PFSK-1 (cell line): ENCODE results near the gene PRSS27.

ENCODE experiments used
- FOXP2 ChIP-seq: optimal IDR thresholded peaks from 2 replicates; pipeline ENCODE3; 2011; ENCODE audit warnings: borderline replicate concordance, control low read depth, inconsistent platforms; ENCODE audit not compliant: insufficient read depth; ENCODE audit errors: extremely low read length, extremely low read depth
- SIN3A ChIP-seq: IDR thresholded peaks from 2 replicates; pipeline ENCODE4 v1.6.1; 2012; ENCODE audit warnings: mild to moderate bottlenecking, low read length, moderate library complexity, borderline replicate concordance; ENCODE audit not compliant: insufficient read depth
- TF ChIP-seq, protein P1 (sequence below), 2 experiments: IDR thresholded peaks; 2 replicates each; pipeline versions ENCODE4 v1.6.1 to v1.8.0; 2011 to 2012; ENCODE audit warnings: low read depth in 2 of 2, low read length in 2 of 2, control low read depth in 1 of 2, inconsistent platforms in 1 of 2, mild to moderate bottlenecking in 1 of 2, moderate library complexity in 1 of 2; ENCODE audit not compliant: insufficient read depth in 1 of 2

DNA sequence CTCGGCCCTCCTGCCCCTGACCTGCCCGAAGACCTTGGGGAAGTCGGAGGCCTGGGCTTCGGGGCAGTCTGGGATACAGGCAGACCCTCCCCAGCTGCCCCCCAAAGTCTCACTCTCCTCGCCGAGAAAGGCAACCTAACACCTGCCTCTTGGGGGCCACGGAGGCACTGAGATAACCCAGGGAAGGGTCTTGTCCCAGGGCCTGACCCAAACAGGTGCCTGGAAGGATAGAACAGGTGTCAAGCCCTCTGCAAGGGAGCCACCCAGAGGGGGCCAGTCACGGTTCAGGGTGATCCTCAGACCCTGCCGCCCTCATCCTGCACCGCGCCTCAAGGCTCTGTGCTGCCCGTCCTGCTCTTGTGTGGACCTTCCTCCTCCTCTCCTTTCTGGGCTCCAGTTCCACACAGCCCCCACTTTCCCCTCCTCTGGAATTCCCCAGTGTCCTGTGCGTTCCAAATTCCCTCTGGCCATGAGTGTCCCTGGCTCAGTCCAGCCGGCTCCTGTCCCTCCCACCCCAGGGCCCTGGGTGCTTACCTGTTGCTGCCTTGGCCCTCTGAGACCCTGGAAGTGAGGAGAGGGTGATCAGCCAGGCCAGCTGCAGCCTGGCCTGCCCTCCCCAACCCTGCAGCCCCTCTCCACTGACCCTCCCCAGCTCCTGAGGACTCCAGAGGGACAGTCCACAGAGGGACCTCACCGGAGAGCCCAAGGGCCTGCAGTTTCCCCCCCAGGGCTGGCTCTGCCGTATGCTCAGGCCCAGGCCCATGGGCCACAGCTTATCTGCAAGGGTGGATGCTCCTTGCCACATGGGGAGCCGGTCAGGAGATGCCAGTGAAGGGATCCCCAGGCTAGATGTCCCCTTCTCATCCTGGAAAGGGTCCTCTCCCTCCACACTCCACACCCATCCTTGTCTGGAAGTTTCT is 3.8 kb downstream of the PRSS27 start:
- TF ChIP-seq, protein P1, sequence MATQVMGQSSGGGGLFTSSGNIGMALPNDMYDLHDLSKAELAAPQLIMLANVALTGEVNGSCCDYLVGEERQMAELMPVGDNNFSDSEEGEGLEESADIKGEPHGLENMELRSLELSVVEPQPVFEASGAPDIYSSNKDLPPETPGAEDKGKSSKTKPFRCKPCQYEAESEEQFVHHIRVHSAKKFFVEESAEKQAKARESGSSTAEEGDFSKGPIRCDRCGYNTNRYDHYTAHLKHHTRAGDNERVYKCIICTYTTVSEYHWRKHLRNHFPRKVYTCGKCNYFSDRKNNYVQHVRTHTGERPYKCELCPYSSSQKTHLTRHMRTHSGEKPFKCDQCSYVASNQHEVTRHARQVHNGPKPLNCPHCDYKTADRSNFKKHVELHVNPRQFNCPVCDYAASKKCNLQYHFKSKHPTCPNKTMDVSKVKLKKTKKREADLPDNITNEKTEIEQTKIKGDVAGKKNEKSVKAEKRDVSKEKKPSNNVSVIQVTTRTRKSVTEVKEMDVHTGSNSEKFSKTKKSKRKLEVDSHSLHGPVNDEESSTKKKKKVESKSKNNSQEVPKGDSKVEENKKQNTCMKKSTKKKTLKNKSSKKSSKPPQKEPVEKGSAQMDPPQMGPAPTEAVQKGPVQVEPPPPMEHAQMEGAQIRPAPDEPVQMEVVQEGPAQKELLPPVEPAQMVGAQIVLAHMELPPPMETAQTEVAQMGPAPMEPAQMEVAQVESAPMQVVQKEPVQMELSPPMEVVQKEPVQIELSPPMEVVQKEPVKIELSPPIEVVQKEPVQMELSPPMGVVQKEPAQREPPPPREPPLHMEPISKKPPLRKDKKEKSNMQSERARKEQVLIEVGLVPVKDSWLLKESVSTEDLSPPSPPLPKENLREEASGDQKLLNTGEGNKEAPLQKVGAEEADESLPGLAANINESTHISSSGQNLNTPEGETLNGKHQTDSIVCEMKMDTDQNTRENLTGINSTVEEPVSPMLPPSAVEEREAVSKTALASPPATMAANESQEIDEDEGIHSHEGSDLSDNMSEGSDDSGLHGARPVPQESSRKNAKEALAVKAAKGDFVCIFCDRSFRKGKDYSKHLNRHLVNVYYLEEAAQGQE (IDR thresholded peaks at IDR 0.05; ENCODE audit: insufficient read depth in 1 of 2, low read depth in 2 of 2, low read length in 2 of 2), result no peak
- TF ChIP-seq SIN3A (no peak), FOXP2 (no peak)
